C1 segment of cervical spinal cord (tissue), 14 donors: ENCODE data around the gene EDEM3.
"Not testable (repeated sequence)": the region's sequence is repeated elsewhere in the genome, so short reads cannot be mapped to it uniquely, and the experiment has no call there.

ENCODE experiments used
- DNase-seq, 14 donors: peaks; one replicate each; lab custom pipeline; 2025; lab: John Stamatoyannopoulos, UW

The EDEM3 gene

DNA sequence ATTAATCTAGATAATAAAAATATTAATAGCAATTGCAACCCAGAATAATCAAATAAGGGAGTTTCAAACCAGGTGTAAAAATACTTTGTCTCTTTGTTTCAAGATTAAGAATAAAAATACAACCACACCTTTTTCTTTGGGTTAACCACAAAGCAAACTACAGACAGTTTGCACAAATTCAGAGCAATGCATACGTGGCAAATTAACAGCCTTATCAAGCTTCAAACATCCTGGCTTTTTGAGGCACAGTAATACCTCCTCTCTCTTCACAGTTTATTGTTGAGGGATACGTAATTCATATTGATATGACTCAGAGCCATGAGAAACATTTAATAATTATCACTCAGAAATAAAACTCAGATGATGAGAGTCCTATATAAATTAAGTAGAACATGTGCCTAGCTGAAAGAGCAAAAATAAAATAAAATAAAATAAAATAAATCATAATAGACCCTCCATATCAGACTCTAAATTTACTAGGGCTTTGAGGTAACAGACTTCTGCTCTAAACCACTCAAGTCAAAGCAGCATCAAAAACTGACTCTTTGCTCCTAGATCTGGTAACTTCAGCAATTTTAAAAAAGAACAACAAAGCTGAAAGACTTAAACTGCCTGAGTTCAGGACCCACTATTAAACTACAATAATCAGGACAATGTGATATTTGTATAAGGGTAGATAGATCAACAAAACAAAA, 11.4 kb downstream of the EDEM3 start:
- no peak for DNase-seq

- no peak for DNase-seq
Measured at GRCh38 chr1:184740344-184740743, 14.3 kb downstream of the EDEM3 start.

- DNase-seq = no peak
Measured at GRCh38 chr1:184739796-184740195, 14.9 kb downstream of the EDEM3 start.

GRCh38 chr1:184739070-184739469, 15.6 kb downstream of the EDEM3 start:
- DNase-seq = no peak

- DNase-seq = no peak
Measured at GRCh38 chr1:184734980-184735379, 19.7 kb downstream of the EDEM3 start.

DNA sequence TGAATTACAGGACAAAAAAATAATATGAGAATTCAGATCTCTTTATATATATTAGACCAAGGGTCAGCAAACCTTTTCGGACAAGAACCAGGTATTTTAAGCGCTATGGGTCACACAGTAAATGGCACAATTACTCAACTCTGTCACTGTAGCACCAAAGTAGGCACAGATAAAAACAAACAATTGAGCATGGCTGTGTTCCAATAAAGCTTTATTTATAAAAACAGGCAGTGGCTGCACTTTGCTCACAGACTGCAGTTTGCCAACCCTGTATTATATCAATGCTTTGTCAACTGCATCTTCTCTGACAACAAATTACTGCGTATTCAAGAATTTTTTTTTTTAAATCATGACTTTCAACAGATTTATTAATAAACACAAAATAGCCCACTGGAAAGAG, 29.8 kb downstream of the EDEM3 start:
- DNase-seq = no peak

DNA sequence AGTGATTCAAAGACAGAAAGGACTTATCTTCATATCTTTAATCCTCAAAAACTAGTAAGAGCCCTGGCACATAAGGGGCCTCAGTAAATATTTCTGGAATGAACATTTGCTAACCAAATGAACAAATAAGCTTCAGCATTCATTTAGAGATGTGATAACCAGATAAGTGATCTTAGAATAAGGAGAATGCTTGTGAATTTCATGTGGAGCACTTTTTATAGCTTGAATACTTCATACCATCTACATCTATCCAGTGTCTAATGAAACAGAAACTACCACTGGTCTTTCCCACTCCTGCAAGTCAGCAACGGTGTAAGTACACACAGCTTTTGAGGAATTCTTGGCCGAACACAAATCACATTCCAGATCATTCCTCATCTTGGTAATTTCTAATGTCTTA, 38.5 kb downstream of the EDEM3 start:
- DNase-seq = no peak

DNA sequence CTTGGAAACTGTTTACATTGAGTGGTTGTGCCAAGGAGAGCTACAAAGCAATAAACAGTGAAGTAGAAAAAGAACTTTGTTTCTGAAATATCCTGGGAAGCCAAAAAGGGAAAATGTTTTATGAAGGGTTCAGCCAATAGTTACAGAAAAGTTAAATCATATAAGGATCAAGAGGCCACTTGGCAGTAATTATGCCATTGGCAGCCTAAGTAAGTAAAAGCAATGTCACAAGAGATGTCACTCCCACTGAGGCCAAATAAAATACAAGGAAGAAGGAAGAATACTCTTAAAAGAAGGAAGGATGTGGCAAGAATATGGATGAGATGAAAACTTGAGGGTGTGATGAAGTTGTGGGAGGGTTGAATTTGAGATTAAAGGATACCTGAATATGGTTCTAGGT, 45.2 kb downstream of the EDEM3 start:
- DNase-seq = no peak

GRCh38 chr1:184708084-184708676, 46.5 kb downstream of the EDEM3 start:
- DNase-seq = no peak

- DNase-seq = no peak
Measured at GRCh38 chr1:184705271-184705670, 49.4 kb downstream of the EDEM3 start.

GRCh38 chr1:184701816-184702215, 52.8 kb downstream of the EDEM3 start:
- DNase-seq = no peak

DNA sequence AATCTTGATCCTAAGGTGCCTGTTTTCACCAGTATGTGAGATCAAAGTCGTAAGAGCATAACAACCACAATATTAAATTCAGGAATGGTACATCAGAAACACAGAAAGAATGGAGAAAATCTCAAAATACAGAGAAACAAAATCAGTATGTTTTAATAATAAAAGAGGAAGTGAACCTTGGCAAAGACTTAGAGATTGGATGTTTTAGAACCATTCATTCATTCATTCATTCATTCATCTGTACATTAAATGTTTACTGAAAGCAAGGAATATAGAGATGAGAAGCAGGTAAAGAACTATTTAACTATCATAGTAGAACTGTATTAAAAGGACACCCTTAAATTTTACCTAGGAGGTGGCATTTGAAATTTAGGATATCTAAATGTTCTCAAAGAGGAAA, 55.7 kb downstream of the EDEM3 start:
- no peak for DNase-seq

DNA sequence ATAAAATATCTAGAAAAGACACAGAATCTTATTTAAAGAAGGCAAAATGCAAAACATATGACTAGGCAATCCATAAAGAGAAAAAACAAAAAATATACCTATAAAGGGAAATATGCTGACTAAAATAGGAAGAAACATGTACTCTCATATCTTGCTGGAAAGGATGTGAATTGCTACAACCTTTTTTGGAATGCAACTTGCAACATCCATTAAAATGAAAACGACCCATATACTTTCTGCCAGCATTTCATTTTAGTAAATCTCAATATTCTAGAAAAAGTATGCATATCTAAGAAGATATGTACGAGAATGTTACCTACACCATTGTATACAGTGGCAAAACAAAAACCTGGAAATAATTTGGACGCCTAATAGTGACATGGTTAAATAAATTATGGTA, 56.6 kb downstream of the EDEM3 start:
- no peak for DNase-seq

DNA sequence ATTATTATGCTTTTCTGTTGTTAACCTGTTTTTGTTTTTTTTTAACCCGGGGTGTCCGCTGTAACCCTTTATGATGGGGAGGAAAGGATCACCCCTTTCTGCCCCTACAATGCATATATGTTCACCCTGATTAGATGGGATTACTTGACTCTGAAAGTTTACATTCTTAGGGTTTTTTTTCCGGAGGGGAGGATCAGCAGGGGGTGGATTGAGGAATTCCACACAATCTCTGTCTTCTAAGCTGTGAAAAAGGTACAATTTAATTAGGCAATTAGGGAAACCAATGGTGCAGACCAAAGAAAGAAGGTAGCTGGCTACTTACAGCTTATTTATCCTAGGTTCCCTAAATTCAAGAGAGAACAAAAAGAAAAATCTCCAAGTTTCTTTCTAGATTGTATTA, 58.3 kb downstream of the EDEM3 start:
- DNase-seq = no peak

DNA sequence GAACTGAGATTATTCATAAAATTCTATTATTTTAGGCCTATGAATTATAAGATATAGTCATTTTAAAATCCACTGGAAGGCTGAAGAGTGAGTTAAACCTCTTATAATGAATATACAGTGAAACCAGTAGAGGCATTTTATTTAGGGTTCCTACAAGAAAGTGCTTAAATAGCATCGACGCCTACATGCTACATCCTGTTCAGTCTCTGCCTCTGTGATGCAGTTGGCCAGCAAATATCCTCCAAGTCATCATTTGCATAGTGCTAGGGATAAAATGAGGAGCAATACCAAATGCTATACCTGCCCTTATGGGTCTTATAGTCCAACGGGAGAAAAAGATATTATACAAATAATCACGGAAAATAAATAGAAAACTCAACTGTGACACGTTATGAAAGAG, 59.6 kb downstream of the EDEM3 start:
- no peak for DNase-seq

GRCh38 chr1:184693011-184693410, 61.6 kb downstream of the EDEM3 start:
- DNase-seq = no peak

GRCh38 chr1:184691719-184692324, 62.8 kb downstream of the EDEM3 start:
- DNase-seq = peak in 1 of 14 donors; percentile 31

DNA sequence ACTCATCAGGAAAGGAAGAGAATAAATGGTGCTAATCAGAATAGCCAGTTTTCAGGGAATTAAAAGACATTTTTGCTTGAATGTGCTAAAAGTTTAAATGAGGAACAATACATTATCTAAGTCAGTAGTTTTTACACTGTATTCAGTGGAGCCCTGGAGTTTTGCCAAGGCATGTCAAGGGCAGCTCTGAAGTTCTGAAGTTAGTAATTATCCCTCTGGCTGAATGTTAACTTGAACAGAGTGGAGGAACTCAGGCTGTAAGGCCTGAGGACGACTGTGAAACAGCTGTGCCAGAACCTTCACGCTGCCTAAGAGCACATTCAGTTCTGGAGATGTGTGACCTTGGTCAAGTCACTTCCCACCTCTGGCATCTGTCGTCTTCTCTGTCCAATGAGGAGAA, 68.1 kb downstream of the EDEM3 start:
- DNase-seq = no peak

- DNase-seq = no peak
Measured at GRCh38 chr1:184685116-184685515, 69.5 kb downstream of the EDEM3 start.

DNA sequence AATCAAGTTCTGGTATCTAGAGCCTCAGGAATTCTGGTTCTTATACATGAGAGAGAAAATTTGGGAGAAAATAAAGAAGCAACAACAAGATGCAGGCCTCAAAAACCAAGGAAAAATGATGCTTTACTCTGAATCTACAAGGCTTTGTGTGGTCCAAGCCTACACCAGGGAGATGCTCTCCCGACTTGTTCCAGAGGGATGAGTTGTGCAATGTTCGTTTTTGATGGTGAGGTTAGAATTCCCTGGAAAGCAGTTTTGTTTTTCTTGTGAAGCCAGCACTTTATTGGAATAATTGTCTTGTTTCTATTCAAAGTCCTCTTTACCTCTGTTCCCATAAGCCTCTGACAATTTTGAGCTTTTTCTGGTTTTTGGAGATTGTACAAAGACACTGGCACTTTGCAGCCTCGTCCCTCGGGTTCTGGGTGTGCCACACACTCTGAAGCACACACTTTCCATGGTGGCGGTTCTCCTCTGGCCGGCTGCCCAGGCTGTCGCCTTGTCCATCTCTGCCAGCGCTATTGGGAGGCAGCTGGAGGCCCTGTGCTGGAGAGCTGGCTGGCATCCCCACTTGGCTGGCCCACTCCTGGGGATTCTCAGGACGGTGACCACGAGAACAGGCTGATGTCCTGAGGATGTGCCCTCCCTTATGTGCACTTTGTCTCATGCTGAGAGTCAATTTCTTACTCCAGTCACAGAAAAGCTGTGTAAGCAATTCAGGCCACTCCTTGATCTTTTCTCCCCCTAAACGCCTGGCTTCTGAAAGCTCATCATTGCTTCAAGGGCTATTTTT, 70.2 kb downstream of the EDEM3 start:
- DNase-seq = peak in 8 of 14 donors; percentile 1 to 59 (median 26)

- no peak for DNase-seq
Measured at GRCh38 chr1:184682956-184683355, 71.7 kb downstream of the EDEM3 start.

GRCh38 chr1:184680611-184681225, 73.9 kb downstream of the EDEM3 start:
- not testable (repeated sequence) for DNase-seq
